G401.6 (cell line): ENCODE results near the gene RERE.

Experiments used
- FAIRE-seq: peaks from 2 replicates; lab custom pipeline; 2012; peaks lifted over from hg19 to GRCh38; lab: Jason Lieb, UNC

RERE gene

DNA sequence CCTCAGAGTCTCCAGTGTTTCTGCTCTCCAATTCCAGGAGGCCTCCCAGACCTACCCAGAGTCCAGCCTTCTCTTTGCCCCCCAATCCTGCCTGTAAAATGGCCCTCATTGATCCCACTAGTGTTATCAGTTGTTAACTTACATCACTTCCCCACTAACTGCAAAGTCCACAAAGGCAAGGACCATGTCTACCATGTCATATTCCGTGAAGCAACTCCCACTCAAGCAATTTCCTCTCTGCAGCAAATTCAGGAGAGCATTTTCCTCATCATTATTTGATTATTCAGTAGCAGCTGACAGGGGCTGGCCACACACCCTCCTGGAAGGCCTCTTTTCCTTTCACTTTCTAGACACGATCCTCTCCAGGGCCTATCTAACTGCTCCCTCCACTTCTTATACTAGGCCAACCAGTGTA is 153.5 kb downstream of the RERE start:
- FAIRE-seq: no peak

DNA sequence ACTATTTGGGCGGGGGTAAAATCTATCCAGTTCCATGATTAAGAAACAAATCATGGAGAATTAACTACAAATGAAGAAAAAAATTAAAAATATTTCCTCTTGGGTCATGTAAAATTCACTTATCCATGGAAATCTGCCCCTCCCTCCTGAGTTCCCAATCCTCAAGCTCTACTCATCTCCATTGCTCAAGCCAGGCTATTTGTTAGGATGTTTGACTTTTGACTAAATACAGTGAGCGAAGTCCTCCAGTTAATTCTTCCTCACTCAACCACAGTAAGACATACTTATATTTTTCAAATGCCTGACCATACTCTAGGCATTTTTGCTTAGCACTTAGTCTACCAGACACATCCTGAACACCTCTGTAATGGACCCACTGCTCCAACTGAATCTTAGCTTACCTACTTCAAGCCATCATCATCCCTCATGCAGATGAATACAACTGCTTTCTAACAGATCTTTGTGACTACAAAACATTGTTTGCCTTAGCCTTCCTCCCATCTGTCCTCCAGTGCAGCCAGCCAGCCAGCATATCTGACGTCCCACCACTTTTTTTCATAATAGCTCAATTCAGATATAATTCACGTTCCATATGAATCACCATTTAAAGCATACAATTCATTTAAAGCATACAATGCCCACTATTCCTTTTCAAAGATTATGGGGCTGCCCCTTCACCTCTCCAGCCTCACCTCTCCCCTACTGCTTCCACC is 154.2 kb downstream of the RERE start:
- no peak for FAIRE-seq

DNA sequence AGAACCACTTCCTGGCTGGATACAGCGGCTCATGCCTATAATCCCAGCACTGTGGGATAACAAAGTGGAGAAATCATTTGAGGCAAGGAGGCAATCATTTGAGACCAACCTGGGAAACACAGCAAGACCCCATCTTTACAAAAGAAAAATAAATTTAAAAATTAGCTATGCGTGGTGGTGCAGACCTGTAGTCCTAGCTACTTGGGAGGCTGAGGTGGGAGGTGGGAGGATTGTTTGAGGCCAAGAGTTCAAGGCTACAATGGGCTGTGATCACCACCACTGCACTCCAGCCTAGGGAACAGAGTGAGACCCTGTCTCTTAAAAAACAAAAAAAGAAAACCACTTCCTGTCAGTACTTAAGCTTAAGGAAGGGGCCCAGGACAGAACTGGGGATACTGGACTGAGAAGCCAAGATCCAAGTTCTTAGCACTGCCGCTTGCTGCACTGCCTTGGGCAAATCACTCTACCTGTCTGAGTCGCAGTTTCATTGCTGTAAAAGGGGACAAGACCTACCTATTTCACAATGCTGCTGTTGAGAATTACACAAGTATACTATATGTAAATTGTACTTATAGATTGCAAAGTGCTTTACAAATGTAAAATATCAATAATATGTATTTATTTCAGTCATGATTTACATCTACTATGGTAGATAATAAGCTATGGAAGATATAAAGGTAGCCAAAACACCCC is 154.9 kb downstream of the RERE start:
- no peak for FAIRE-seq

DNA sequence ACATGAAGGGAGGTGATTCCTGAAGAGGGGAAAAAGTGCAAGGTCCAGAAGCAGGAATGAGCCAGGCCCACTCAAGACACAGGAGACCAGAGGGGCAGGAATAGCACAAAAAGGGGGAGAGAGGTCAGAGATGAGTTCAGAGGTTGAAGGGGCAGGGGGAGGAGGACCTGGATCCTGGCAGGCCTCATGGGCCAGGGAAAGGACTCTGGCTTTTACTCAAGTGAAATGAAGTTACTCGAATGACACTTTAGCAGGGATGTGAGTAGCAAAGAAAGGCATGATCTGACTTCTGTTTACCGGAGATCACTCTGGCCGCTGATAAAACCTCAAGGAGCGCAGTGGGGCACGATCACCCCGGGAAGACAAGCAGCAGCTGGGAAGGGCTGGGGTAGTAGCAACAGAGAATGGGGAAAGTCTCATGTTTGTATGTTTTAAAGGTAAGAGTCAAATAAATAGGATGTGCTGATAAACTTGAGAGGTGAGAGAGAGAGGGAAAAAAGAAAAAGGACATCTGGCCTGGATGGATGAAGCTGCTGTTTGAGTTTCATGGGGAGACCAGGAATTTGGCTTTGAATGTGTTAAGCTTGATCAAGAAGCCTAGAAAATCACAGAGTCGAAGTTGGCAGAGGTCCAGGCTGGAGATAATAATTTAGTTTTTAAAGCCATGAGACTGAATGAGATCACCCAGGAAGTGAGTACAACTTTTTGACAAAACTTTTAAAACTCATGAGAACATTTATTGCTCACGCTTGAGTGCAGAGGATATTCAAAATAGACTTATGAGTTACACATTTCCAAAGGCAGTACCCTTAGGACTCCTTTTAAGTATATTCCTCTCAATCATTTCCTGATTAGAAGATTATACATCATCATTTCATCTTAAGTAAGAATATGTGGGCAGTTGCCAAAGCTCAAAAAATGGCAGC is 156.0 kb downstream of the RERE start:
- no peak for FAIRE-seq

DNA sequence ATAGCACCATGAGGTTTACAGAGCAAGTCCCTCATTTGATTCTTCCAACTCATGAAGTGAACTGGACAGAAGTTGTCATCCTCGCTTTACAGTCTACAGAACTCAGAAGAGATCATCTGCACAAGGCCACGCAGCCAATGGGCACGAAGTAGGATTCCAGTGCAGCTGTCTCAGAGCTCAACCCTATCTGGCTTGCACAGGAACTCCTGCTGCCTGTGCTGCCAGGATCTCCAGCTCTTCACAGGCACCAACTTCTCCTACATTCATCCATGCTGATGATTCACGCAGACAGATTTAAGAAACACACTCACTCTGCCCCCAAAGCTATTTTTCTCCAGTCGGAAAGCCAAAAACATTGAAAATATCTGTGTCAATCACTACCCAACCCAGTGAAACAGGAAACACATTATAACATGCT is 157.0 kb downstream of the RERE start:
- FAIRE-seq: no peak

DNA sequence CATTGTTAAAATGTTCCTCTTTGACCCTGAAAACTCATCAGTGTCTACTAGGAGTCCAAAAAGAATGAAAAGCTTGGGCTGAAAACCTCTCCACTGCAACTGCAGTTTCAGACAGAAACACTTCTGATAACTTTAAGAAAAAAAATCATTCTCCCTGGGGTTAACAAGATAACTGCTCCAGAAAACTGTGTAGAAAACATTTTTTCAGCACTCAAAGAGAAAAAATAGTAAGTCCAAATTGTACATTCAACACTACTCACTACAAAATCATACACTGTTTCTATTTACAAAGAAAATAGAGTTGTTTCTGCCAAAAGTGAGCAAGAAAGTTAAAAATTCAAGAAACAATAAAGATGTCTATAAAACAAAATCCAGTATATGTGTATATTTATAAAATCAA is 157.8 kb downstream of the RERE start:
- FAIRE-seq: no peak

DNA sequence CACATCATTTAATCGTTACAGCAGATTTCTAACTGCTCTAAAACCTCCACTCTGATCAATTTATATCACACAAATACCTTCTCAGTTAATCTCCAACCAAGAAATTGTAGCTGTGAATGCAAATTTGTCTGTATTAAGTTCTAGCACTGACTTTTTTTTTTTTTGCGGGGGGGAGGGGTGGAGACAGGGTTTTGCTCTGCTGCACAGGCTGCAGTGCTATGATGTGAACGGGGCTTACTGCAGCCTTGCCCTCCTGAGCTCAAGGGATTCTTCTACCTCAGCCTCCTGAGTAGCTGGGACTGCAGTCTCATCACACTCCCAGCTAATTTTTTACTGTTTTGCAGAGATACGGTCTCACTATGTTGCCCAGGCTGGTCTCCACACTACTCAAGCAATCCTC is 163.6 kb downstream of the RERE start:
- FAIRE-seq: no peak

DNA sequence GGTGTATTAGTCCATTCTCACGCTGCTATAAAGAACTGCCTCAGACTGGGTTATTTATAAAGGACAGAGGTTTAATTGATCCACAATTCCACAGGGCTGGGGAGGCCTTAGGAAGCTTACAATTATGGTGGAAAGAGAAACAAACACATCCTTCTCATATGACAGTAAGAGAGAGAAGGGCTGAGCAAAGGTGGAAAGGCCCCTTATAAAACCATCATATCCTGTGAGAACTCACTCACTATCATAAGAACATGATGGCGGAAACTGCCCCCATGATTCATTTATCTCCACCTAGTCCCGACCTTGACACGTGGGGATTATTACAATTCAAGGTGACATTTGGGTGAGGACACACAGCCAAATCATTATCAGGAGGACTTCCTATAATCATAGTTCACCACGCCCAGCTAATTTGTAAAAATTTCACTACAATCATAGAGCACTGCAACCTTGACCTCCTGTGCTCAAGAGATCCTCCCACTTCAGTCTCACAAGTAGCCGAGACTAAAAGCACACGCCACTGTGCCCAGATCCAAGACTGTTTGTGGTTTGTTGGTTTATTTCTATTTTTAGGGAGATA is 164.9 kb downstream of the RERE start:
- no peak for FAIRE-seq

DNA sequence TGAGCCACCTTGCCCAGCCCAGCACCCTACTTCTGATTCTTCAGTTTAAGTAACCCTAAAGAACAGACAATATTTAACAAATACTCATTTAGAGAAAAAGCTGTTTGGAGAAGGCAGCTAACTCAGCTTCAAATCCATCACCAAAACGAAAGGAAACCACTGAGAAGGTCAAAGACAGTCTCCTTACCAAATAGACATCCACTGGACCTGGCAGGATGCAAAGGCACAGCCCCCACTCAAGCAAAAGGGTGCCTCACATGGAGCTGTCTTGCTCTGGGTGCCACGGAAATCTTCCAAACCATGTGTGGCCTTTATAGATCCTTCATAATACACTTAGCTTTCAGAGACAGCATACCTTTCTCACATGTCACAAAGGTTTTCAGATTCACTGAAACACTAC is 165.5 kb downstream of the RERE start:
- FAIRE-seq: no peak

DNA sequence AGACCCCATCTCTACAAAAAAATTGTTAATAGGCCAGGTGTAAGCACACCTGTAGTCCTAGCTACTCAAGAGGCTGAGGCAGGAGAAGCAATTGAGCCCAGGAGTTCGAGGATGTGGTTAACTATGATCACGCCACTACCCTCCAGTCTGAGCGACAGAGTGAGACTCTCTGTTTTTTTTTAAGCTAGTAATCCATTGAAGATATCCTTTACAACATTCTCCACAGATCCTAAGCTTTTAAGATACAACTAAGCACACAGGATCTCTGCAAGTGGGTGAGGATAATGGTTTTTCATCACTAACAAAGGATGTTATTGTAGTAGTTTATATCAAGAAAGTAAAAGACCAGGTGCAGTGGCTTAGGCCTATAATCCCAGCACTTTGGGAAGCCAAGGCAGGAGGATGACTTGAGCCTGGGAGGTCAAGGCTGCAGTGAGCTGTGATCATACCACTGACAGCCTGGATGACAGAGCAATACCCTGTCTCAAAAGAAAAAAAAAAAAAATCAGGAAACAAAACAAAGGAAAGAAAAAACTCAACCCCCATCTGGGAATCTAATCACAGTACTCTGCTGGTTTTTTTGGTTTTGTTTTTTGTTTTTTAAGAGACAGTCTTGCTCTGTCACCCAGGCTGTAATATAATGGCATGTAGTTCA is 166.1 kb downstream of the RERE start:
- no peak for FAIRE-seq

DNA sequence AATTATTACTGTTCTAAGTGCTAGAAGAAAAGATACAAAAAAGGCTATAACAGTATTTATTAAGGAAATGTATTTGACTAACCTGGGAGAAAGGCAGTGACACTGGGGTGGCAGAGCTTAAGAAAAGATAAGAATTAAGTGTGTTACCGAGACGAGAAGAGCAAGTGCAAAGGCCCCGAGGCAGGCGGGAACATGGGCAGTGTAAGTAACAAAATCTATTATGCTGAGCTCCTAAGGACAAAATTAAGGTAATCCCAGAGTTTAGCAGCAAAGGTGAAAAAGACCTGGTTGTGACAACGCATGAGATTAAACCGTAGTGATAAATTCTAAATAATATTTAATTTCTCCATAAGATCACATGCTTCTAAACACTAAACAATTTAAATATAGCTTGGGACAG is 167.6 kb downstream of the RERE start:
- FAIRE-seq: no peak

DNA sequence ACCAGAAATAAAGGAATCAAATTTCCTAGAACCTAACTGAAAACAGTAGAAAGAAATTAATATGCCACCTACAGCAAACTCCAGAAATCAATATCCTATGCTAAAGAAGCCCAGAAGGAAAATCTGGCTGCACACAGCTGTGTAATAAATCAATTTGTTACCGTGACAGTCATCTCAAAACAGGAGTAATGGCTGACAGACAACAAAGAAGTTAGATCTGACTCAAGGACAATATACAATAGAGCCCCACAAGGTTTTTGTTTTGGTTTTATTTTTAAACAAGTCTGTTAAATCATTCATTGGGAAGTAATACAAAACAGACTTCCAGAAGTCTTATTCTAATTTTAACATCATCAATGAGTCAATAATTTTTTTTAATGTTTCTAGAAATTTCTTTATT is 168.4 kb downstream of the RERE start:
- no peak for FAIRE-seq

DNA sequence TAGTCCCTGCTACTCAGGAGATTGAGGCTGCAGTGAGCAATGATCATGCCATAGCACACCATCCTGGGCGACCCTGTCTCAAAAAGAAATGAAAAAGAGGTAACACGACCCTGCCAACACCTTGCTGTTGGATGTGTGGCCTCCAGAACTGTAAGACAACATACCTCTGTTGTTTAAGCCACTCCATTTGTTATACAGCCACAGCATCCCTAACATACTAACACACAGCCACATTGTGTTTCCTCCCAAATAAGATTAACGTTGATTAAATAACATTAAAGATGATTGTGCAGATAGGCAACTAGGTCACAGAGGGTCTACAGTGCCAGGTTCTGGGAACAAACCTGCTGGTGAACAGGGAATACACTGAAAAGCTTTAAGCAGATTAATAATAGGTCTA is 170.4 kb downstream of the RERE start:
- FAIRE-seq: no peak

DNA sequence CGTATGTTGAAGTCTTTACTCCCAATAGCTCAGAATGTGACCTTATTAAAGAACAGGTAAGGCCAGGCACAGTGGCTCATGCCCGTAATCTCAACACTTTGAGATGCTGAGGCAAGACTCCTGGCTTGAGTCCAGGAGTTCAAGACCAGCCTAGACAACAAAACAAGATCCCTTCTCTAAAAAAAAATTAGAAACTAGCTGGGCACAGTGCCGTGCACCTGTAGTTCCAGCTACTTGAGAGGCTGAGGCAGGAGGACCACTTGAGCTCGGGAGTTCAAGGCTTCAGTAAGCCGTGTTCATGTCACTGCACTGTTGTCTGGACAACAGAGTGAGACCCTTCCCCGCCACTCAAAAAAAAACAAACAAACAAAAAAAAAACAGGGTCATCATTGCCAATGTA is 171.3 kb downstream of the RERE start:
- FAIRE-seq: no peak

DNA sequence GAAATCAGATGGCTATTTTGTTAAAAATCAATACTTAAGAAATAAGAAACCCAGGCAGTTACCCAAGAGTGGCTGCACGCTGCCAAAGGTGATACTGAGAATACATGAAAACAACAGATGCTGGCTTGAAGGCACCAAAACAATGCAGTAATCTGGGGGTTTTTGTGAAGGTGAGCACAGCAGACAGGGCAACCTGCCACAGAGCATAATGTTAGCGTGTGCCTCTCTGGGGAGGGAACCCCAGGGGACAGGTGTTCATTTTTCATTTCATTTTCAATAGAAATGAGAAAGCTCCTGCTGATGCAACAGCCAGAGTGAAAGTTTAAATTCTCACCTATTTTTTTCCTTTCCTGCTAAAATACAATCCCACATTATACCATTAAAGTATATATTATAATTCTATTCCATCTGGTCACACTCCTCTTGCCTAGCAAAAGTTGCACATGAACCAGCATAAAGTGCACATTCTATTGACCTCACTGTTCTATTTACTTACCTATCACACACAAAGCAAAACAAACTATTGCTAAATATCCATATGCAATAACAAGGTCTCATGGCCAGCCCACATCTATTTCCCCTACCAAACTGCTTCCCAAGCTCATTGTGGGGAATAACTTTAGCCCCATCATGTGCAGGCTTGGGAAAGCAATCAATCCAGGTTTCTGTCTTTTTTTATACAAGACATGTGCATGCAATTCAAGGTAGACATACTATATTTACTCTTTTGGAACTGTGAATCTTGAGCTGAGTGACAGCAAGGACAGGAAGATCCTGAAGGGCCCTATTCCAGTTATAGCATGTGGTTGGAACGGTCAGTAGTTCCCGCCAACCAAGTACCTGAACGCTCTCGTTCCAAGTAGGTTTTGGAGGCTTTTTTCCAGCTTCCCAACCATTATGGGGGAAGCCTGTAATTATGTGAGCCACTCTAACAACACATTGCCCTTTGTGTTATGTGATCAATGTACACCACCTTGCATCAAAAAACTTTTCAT is 173.6 kb downstream of the RERE start:
- no peak for FAIRE-seq

DNA sequence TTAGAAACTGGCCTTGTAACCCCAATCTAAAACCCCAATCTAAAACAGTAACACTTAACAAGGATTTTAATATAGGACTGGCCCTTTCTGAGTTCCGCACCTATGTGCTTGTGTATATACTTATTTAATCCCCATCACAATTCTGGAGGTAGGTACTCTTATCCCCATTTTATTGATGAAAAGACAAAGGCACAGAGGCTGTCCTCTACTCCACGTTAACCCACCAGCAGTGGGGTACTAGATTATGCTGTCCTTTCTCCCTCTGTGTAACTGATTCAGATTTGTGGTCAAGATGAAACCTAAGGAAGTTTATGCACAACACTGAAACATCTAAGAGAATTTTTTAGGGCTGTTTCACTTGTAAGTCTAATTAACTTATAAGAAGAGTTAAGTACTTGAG is 175.3 kb downstream of the RERE start:
- no peak for FAIRE-seq

DNA sequence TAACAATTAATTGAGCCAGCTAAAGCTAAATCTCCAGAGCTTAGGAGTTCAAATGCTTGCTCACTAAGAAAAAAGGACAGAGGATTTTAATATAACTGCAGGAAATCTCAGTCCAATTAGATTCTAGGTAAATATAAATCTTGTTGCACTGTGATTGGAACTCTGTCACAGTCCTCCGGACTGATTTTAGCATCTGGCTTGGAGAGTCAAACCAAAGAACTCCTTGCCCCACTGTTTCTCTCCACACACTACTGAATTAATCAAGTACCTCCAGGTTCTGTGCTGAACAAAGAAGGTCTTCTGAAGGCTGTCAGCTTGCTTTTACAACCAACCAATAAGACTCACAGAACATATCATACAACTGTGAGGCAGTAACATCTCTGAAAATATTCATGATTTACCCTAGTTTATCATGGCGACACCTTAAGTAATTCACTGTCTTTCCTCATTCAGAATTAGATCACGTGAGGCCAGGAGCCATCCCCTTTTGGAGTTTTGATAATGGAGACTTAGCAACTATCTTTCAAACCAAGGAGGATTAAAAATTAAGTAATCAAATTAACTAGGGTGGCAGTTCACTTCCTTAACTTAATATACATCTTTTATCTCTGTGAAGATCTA is 176.0 kb downstream of the RERE start:
- no peak for FAIRE-seq

DNA sequence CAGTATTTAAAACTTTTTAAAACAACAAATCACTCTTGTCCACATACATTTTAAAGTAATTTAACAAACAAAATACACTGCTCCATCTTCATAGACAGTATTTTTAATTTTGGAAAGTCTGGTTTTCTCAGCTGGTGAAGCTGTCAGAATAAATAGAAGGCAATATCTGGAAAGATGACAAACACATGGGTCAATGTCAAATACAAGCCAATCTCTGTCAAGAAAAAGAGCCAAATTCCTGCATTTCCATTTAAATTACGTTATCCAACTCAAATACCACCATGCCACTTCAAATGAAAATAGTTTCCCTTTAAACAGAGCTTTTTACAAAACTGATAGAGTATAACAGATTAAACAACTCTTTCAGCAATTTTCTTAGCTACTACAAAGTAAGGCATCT is 176.5 kb downstream of the RERE start:
- no peak for FAIRE-seq

DNA sequence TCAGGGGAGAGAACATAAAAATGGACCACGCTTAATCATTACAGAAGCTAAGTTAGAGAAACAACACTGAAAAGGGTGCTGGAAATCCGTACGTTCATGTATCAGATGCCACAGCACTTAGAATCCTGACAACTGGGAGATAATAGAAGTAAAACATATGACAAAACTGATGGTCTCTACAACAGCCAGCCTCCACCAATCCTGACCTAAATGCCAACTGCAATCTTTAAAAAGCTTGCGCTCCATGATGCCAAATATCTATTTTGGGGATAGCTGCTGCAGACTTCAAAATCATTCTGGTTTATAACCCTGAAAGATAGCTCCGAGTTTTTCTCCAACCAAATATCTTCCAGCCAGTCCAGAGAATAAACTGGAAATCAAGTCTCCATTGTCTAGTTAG is 178.3 kb downstream of the RERE start:
- no peak for FAIRE-seq

DNA sequence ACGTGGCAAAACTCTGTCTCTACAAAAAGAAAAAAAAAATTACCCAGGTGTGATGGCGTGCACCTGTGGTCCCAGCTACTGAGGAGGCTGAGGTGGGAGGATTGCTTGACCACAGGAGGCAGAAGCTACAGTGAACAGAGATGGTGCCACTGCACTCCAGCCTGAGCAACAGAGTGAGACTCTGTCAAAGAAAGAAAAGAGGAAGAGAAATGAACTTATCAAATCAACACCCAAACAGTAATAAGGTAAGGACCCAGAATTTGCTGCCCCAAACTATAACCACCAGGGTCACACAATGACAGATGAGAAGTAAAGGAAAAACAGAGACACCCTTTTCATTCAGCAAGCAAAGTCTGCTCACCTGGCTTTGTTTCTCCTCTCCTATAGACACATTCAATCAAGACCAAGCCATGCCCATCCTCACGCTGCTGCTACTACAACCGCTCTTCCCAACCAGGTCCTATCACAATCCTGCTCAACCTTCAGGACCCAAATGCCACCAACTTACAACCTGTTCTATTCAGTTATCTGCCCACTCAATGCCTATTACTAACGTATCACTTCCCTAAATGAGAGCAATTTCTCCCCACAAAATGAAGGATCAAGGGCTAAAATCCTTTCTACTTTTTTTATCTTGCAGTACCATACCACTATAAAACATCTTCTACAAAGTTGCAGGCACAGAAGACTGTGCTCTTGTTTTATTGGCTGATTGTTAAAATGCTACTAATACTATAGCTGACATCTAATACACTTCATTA is 183.5 kb downstream of the RERE start:
- no peak for FAIRE-seq
